Peyer's patch (tissue), 4 donors: ENCODE measurements around the gene CYP4F12.
"Not testable (repeated sequence)": the region's sequence is repeated elsewhere in the genome, so short reads cannot be mapped to it uniquely, and the experiment has no call there.

Experiments
- CTCF ChIP-seq, 6 experiments: fragments of 450-650 bp in 4 of 6; fragments of 200-600 bp in 2 of 6; sonication (generic) in 1 of 6; IDR thresholded peaks; one replicate each; pipeline ENCODE4 v1.5.1; 2017 to 2019; ENCODE audit warnings: antibody characterized with exemption in 6 of 6, mild to moderate bottlenecking in 3 of 6, moderate library complexity in 1 of 6
- POLR2A ChIP-seq, 2 donors: fragments of 450-650 bp; IDR thresholded peaks; one replicate each; pipeline ENCODE4 v1.5.1; 2017; ENCODE audit warnings: antibody characterized with exemption in 2 of 2, mild to moderate bottlenecking in 2 of 2, moderate library complexity in 2 of 2

- TF ChIP-seq CTCF, POLR2A (IDR thresholded peaks at IDR 0.05): not testable (repeated sequence)
Observed at GRCh38 chr19:15679865-15680264, 7.0 kb downstream of the CYP4F12 start.
